Keratinocyte (primary cell): ENCODE results near the gene GALNT14. TPM values are rescaled to one million over a fixed set of nuclear protein-coding genes. Genes with fewer than 3 reads are reported as not detected.

Experiments
- DNase-seq: peaks from one replicate; pipeline ENCODE4 v3.0.0-alpha.2; 2011; ENCODE audit warnings: low read depth, missing footprints, low spot score
- FAIRE-seq: peaks from 2 replicates; lab custom pipeline; 2011; peaks lifted over from hg19 to GRCh38; lab: Jason Lieb, UNC
- H2AFZ ChIP-seq: 2 replicates; pipeline ENCODE4 v1.6.0; 2012; ENCODE audit warnings: low read length, control low read depth, inconsistent platforms; ENCODE audit not compliant: control insufficient read depth
- H3K27ac ChIP-seq: 2 replicates; pipeline ENCODE4 v1.5.1; 2011; ENCODE audit warnings: low read length; ENCODE audit not compliant: control insufficient read depth, insufficient read depth
- H3K27me3 ChIP-seq: 3 replicates; pipeline ENCODE4 v1.6.0; 2011; ENCODE audit warnings: low read length; ENCODE audit not compliant: control insufficient read depth, insufficient read depth; ENCODE audit errors: extremely low read depth
- H3K36me3 ChIP-seq, 2 experiments: 2 replicates in 1 of 2; 3 replicates in 1 of 2; pipeline ENCODE4 v1.5.1; 2011; ENCODE audit warnings: low read length in 2 of 2, mild to moderate bottlenecking in 1 of 2; ENCODE audit not compliant: control insufficient read depth in 2 of 2, insufficient read depth in 2 of 2; ENCODE audit errors: extremely low read depth in 1 of 2
- H3K4me1 ChIP-seq: 3 replicates; pipeline ENCODE4 v1.5.1; 2011; ENCODE audit warnings: low read length; ENCODE audit not compliant: control insufficient read depth, insufficient read depth; ENCODE audit errors: extremely low read depth
- H3K4me2 ChIP-seq: 3 replicates; pipeline ENCODE4 v1.6.0; 2011; ENCODE audit warnings: low read depth, low read length; ENCODE audit not compliant: control insufficient read depth, insufficient read depth; ENCODE audit errors: extremely low read depth
- H3K4me3 ChIP-seq, 3 experiments: fragments of 200-600 bp in 1 of 3; sonication (generic) in 1 of 3; 2 replicates in 2 of 3; 3 replicates in 1 of 3; pipeline ENCODE4 v1.5.1; 2011 to 2016; ENCODE audit warnings: low read length in 3 of 3, mild to moderate bottlenecking in 3 of 3, control low read depth in 2 of 3, inconsistent platforms in 1 of 3, low read depth in 1 of 3, mixed read lengths in 1 of 3, mixed run types in 1 of 3, moderate library complexity in 1 of 3; ENCODE audit not compliant: control insufficient read depth in 2 of 3, insufficient read depth in 2 of 3; ENCODE audit errors: extremely low read depth in 1 of 3
- H3K79me2 ChIP-seq: 2 replicates; pipeline ENCODE4 v1.6.0; 2012; ENCODE audit warnings: low read length; ENCODE audit not compliant: control insufficient read depth, insufficient read depth
- H3K9ac ChIP-seq: 3 replicates; pipeline ENCODE4 v1.6.0; 2011; ENCODE audit warnings: low read length; ENCODE audit not compliant: control insufficient read depth, insufficient read depth; ENCODE audit errors: extremely low read depth
- H3K9me1 ChIP-seq: 3 replicates; pipeline ENCODE4 v1.6.0; 2011; ENCODE audit warnings: low read length; ENCODE audit not compliant: control insufficient read depth, insufficient read depth; ENCODE audit errors: extremely low read depth
- H3K9me3 ChIP-seq: 2 replicates; pipeline ENCODE4 v1.5.1; 2012; ENCODE audit warnings: low read depth, low read length; ENCODE audit not compliant: control insufficient read depth
- H4K20me1 ChIP-seq: 3 replicates; pipeline ENCODE4 v1.6.0; 2011; ENCODE audit warnings: low read length; ENCODE audit not compliant: control insufficient read depth, insufficient read depth; ENCODE audit errors: extremely low read depth
- EZH2 ChIP-seq: IDR thresholded peaks from one replicate; pipeline ENCODE4 v1.6.1; 2012; ENCODE audit warnings: inconsistent platforms, mild to moderate bottlenecking, low read length, moderate library complexity
- dilution Hi-C: fragments of 300-500 bp; cut with MboI; formaldehyde crosslinking; loops from one replicate; pipeline ENCODE4 v1.7.0; 2020; ENCODE audit warnings: low sequenced_read_pairs; ENCODE audit not compliant: extremely low pct_ligation_motif_present
- polyA plus RNA-seq, 5 experiments: library from polyadenylated mRNA; depleted of rRNA in 3 of 5; stranded (reverse) in 3 of 5; stranded (forward) in 1 of 5; unstranded in 1 of 5; fragments of >200 nt; gene quantifications; 1 replicate in 1 of 5; 2 replicates in 3 of 5; 3 replicates in 1 of 5; pipeline versions ENCODE4 v1.2.1 to v1.2.3, GENCODE V29; 2011 to 2012; ENCODE audit warnings: missing spikeins in 2 of 5, low read depth in 1 of 5, low replicate concordance in 1 of 5
- TF ChIP-seq, protein P1 (sequence below), 3 experiments: IDR thresholded peaks in 1 of 3; conservative IDR thresholded peaks in 1 of 3; optimal IDR thresholded peaks in 1 of 3; 2 replicates in 2 of 3; 3 replicates in 1 of 3; pipeline versions ENCODE3 to v1.5.1; 2011; ENCODE audit warnings: low read length in 3 of 3, mild to moderate bottlenecking in 3 of 3, moderate library complexity in 2 of 3, control low read depth in 1 of 3, inconsistent platforms in 1 of 3; ENCODE audit not compliant: insufficient read depth in 2 of 3; ENCODE audit errors: extremely low read depth in 1 of 3

The GALNT14 gene
- polyA plus RNA-seq, 1 donor (not counting 4 experiments of a cell fraction or from before 2014, with no cell fraction given), result 27.4 TPM

- Histone ChIP-seq H3K9ac (no peak overlapping the region), H3K27me3 (peaks cover 10% of the 10 kb centered on the region), H3K4me1 (no peaks in the 10 kb centered on the region), H3K4me2 (no peak overlapping the region), H3K79me2 (no peaks in the 10 kb centered on the region), H3K9me3 (no peaks in the 10 kb centered on the region), H3K4me3 (no peak overlapping the region), H2AFZ (no peak overlapping the region), H3K36me3 (no peaks in the 10 kb centered on the region), H3K9me1 (no peaks in the 10 kb centered on the region), H4K20me1 (no peaks in the 10 kb centered on the region), H3K27ac (no peak overlapping the region)
- DNase-seq (no peak), FAIRE-seq (no peak)
- dilution Hi-C loops, result no loop called here
- TF ChIP-seq, protein P1, sequence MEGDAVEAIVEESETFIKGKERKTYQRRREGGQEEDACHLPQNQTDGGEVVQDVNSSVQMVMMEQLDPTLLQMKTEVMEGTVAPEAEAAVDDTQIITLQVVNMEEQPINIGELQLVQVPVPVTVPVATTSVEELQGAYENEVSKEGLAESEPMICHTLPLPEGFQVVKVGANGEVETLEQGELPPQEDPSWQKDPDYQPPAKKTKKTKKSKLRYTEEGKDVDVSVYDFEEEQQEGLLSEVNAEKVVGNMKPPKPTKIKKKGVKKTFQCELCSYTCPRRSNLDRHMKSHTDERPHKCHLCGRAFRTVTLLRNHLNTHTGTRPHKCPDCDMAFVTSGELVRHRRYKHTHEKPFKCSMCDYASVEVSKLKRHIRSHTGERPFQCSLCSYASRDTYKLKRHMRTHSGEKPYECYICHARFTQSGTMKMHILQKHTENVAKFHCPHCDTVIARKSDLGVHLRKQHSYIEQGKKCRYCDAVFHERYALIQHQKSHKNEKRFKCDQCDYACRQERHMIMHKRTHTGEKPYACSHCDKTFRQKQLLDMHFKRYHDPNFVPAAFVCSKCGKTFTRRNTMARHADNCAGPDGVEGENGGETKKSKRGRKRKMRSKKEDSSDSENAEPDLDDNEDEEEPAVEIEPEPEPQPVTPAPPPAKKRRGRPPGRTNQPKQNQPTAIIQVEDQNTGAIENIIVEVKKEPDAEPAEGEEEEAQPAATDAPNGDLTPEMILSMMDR (optimal IDR thresholded peaks at IDR 0.05 in 1 of 3, IDR thresholded peaks at IDR 0.05 in 1 of 3, conservative IDR thresholded peaks at IDR 0.05 in 1 of 3; ENCODE audit: extremely low read depth in 1 of 3, insufficient read depth in 2 of 3, low read length in 3 of 3), result no peak
- no peak for TF ChIP-seq EZH2
Observed at GRCh38 chr2:31150120-31150670, 12.0 kb upstream of the GALNT14 start.

- DNase-seq (no peak), FAIRE-seq (no peak)
- dilution Hi-C loops, result no loop called here
- Histone ChIP-seq H3K79me2 (no peaks in the 10 kb centered on the region), H3K4me3 (no peak overlapping the region), H3K9ac (no peak overlapping the region), H4K20me1 (no peaks in the 10 kb centered on the region), H3K9me3 (no peaks in the 10 kb centered on the region), H3K4me2 (no peak overlapping the region), H3K4me1 (no peaks in the 10 kb centered on the region), H3K9me1 (no peaks in the 10 kb centered on the region), H3K27me3 (peaks cover 10% of the 10 kb centered on the region), H2AFZ (no peak overlapping the region), H3K27ac (no peak overlapping the region), H3K36me3 (no peaks in the 10 kb centered on the region)
- TF ChIP-seq EZH2, result no peak
- TF ChIP-seq, protein P1 (optimal IDR thresholded peaks at IDR 0.05 in 1 of 3, IDR thresholded peaks at IDR 0.05 in 1 of 3, conservative IDR thresholded peaks at IDR 0.05 in 1 of 3; ENCODE audit: extremely low read depth in 1 of 3, insufficient read depth in 2 of 3, low read length in 3 of 3), result no peak
Observed at GRCh38 chr2:31148514-31148913, 10.3 kb upstream of the GALNT14 start.
